ENCODE measurements around the gene WIF1.

WIF1 gene

DNA sequence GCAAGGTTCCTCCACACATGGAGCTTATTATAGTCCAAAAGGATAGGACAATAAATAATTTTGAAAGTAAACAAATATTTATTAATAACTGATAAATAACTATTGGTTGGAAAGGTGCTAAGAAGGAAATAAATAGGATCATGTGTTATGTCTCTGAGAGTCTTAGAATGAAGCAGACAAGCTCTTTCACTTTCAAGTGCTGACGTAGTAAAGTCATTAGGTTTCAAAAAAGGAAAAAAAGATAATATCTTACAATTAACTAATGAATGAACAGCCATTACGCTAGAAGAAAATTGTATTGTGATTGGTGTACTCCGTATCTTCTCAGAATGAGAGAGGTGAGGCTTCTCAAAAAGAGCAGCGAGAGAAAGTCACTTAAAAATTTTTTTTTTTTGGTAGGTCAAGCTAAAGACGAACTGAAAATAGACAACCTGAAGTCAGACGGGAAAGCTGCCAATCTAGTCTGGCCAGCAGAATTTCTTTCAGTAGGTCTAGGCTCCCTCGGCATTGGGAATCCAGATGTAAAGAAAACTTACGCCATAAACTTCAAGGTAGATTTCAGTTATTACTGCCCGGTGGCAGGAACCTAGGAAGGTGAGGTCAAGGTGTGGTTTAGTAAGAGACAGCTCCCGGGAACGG, 47.7 kb upstream of the WIF1 start:
- H3K79me1 ChIP-seq (ENCODE audit: low read depth, low read length) = no peaks in the 10 kb centered on the region
- H2BK15ac ChIP-seq (ENCODE audit: low read length) = no peak overlapping the region
- H2BK5ac ChIP-seq (ENCODE audit: low read length) = no peak overlapping the region
- H2AFZ ChIP-seq (ENCODE audit: low read length) = peak overlapping the region; percentile 96
- peak overlapping the region; percentile 83 to 95 for H3K4me3 ChIP-seq (ENCODE audit: low read length in 2 of 2)
- no peak overlapping the region for H3K9ac ChIP-seq (ENCODE audit: low read depth, low read length, poor library complexity)
- H4K8ac ChIP-seq (ENCODE audit: low read depth, low read length) = no peak overlapping the region
- H2BK12ac ChIP-seq (ENCODE audit: low read length) = no peak overlapping the region
- no peak overlapping the region for H3K27ac ChIP-seq (replicated peaks; ENCODE audit: low read length)
- H3K27me3 ChIP-seq (ENCODE audit: control insufficient read depth in 3 of 3, insufficient read depth in 3 of 3, low read depth in 1 of 3, low read length in 3 of 3) = peaks cover 0 to 8% (median 2%) of the 10 kb centered on the region in 3 experiments
- H3K36me3 ChIP-seq (replicated peaks in 1 of 2; ENCODE audit: control insufficient read depth in 2 of 2, insufficient read depth in 2 of 2, low read length in 2 of 2) = peaks cover 0 to 31% of the 10 kb centered on the region in 2 donors
- WGBS, 2 donors (ENCODE audit: extremely low coverage in 2 of 2, insufficient read length in 2 of 2, insufficient replicate concordance in 1 of 2) = no CpG with 5 or more reads among the region's 11 CpGs
- H3K4me2 ChIP-seq (ENCODE audit: insufficient read depth, low read length, poor library complexity, severe bottlenecking) = peak overlapping the region; percentile 97
- no peak overlapping the region for H3K4ac ChIP-seq (ENCODE audit: low read length)
- H3K9me3 ChIP-seq (replicated peaks in 1 of 2; ENCODE audit: control insufficient read depth in 2 of 2, insufficient read depth in 1 of 2, low read depth in 1 of 2, low read length in 2 of 2) = no peaks in the 10 kb centered on the region
- no peak overlapping the region for H2BK120ac ChIP-seq (ENCODE audit: low read depth, low read length)
- H3K14ac ChIP-seq (ENCODE audit: low read length) = no peak overlapping the region
- H2AK5ac ChIP-seq (ENCODE audit: low read depth, low read length) = no peak overlapping the region
- no peak overlapping the region for H4K91ac ChIP-seq (ENCODE audit: low read depth, low read length, poor library complexity)
- no peak overlapping the region for H3K18ac ChIP-seq (ENCODE audit: low read length)
- peak overlapping the region; percentile 87 for H3K23ac ChIP-seq (ENCODE audit: low read depth, low read length, poor library complexity)
- H3K4me1 ChIP-seq (ENCODE audit: control insufficient read depth in 2 of 2, insufficient read depth in 1 of 2, low read depth in 1 of 2, low read length in 2 of 2) = peaks cover 5 to 16% of the 10 kb centered on the region in 2 donors
- DNase-seq (ENCODE audit: low spot score) = peak; percentile 4

DNA sequence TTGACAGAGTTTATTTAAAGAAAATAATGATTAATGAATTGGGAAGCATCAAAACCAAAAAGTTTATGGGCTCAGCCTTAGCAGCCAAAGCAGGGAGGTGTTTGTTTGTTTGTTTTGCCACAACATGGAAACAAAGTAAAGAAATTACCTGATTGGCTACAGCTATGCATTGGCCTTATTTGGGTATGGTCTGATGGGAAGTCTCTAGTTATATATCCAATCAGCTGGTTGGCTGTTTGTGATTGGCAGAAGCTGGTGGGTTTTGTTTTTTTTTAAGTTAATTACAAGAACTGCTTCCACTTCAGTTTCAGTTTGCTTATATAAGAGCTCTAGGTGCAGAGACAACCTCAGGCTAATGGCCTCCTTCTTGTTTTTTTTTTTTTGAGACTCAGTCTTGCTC, 43.7 kb upstream of the WIF1 start:
- Histone ChIP-seq H3K23ac (ENCODE audit: low read depth, low read length, poor library complexity) (no peak overlapping the region), H3K36me3 (replicated peaks in 1 of 2; ENCODE audit: control insufficient read depth in 2 of 2, insufficient read depth in 2 of 2, low read length in 2 of 2) (no peaks in the 10 kb centered on the region), H3K27ac (replicated peaks; ENCODE audit: low read length) (no peak overlapping the region), H4K8ac (ENCODE audit: low read depth, low read length) (no peak overlapping the region), H2BK12ac (ENCODE audit: low read length) (no peak overlapping the region), H3K4ac (ENCODE audit: low read length) (no peak overlapping the region), H3K18ac (ENCODE audit: low read length) (no peak overlapping the region), H2AFZ (ENCODE audit: low read length) (no peak overlapping the region), H3K4me2 (ENCODE audit: insufficient read depth, low read length, poor library complexity, severe bottlenecking) (no peak overlapping the region), H3K27me3 (ENCODE audit: control insufficient read depth in 3 of 3, insufficient read depth in 3 of 3, low read depth in 1 of 3, low read length in 3 of 3) (peaks cover 0 to 26% (median 3%) of the 10 kb centered on the region in 3 experiments), H3K14ac (ENCODE audit: low read length) (no peak overlapping the region), H3K4me1 (ENCODE audit: control insufficient read depth in 2 of 2, insufficient read depth in 1 of 2, low read depth in 1 of 2, low read length in 2 of 2) (peaks cover 2 to 5% of the 10 kb centered on the region in 2 donors), H3K4me3 (ENCODE audit: low read length in 2 of 2) (no peak overlapping the region), H2BK15ac (ENCODE audit: low read length) (no peak overlapping the region), H3K9me3 (replicated peaks in 1 of 2; ENCODE audit: control insufficient read depth in 2 of 2, insufficient read depth in 1 of 2, low read depth in 1 of 2, low read length in 2 of 2) (no peaks in the 10 kb centered on the region), H4K91ac (ENCODE audit: low read depth, low read length, poor library complexity) (no peak overlapping the region), H3K9ac (ENCODE audit: low read depth, low read length, poor library complexity) (no peak overlapping the region), H2BK5ac (ENCODE audit: low read length) (no peak overlapping the region), H3K79me1 (ENCODE audit: low read depth, low read length) (no peaks in the 10 kb centered on the region), H2BK120ac (ENCODE audit: low read depth, low read length) (no peak overlapping the region), H2AK5ac (ENCODE audit: low read depth, low read length) (no peak overlapping the region)
- no peak for DNase-seq (ENCODE audit: low spot score)

DNA sequence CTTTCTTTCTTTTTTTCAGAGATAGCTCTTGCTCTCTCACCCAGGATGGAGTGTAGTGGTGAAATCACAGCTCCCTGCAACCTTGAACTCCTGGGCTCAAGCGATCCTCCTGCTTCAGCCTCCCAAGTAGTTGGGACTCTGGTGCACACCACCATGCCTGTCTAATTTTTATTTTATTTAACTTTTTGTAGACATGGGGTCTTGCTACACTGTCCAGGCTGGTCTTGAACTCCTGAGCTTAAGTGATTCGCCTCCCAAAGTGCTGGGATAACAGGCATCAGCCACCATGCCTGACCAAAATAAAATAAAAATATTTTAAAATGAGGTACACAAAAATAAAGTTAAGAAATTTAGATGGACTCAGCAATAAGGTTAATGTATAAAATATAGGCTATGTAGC, 43.1 kb upstream of the WIF1 start:
- WGBS, 2 donors (ENCODE audit: extremely low coverage in 2 of 2, insufficient read length in 2 of 2, insufficient replicate concordance in 1 of 2) = no CpG with 5 or more reads among the region's 2 CpGs
- H3K27me3 ChIP-seq (ENCODE audit: control insufficient read depth in 3 of 3, insufficient read depth in 3 of 3, low read depth in 1 of 3, low read length in 3 of 3) = peaks cover 0 to 28% (median 3%) of the 10 kb centered on the region in 3 experiments
- H2BK5ac ChIP-seq (ENCODE audit: low read length) = no peak overlapping the region
- no peak overlapping the region for H2BK15ac ChIP-seq (ENCODE audit: low read length)
- H3K79me1 ChIP-seq (ENCODE audit: low read depth, low read length) = no peaks in the 10 kb centered on the region
- H3K4me2 ChIP-seq (ENCODE audit: insufficient read depth, low read length, poor library complexity, severe bottlenecking) = no peak overlapping the region
- no peaks in the 10 kb centered on the region for H3K36me3 ChIP-seq (replicated peaks in 1 of 2; ENCODE audit: control insufficient read depth in 2 of 2, insufficient read depth in 2 of 2, low read length in 2 of 2)
- H3K18ac ChIP-seq (ENCODE audit: low read length) = no peak overlapping the region
- H3K23ac ChIP-seq (ENCODE audit: low read depth, low read length, poor library complexity) = no peak overlapping the region
- H3K9ac ChIP-seq (ENCODE audit: low read depth, low read length, poor library complexity) = no peak overlapping the region
- H3K4me1 ChIP-seq (ENCODE audit: control insufficient read depth in 2 of 2, insufficient read depth in 1 of 2, low read depth in 1 of 2, low read length in 2 of 2) = peaks cover 2 to 5% of the 10 kb centered on the region in 2 donors
- no peak overlapping the region for H2BK120ac ChIP-seq (ENCODE audit: low read depth, low read length)
- H2AFZ ChIP-seq (ENCODE audit: low read length) = no peak overlapping the region
- no peaks in the 10 kb centered on the region for H3K9me3 ChIP-seq (replicated peaks in 1 of 2; ENCODE audit: control insufficient read depth in 2 of 2, insufficient read depth in 1 of 2, low read depth in 1 of 2, low read length in 2 of 2)
- no peak overlapping the region for H4K8ac ChIP-seq (ENCODE audit: low read depth, low read length)
- no peak for DNase-seq (ENCODE audit: low spot score)
- no peak overlapping the region for H3K14ac ChIP-seq (ENCODE audit: low read length)
- no peak overlapping the region for H3K27ac ChIP-seq (replicated peaks; ENCODE audit: low read length)
- H3K4ac ChIP-seq (ENCODE audit: low read length) = no peak overlapping the region
- no peak overlapping the region for H3K4me3 ChIP-seq (ENCODE audit: low read length in 2 of 2)
- no peak overlapping the region for H2BK12ac ChIP-seq (ENCODE audit: low read length)
- H4K91ac ChIP-seq (ENCODE audit: low read depth, low read length, poor library complexity) = no peak overlapping the region
- no peak overlapping the region for H2AK5ac ChIP-seq (ENCODE audit: low read depth, low read length)

DNA sequence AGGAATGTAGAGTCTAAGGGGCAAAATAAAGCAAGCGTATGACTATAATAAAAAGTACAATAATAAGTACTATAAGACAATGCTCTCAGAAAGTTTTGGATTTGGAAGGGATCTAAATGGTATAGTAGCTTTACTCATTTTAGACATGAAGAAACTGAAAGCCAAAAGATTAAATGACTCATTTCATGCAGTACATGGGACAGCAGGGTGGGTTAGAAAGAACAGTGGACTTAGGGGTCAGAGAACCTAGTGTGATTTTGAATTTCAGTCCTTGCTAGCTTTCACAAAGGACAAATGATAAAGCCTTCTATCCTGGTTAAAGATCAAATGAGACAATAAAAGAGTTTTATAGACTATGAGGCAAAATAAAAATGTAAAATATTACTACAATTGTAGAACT, 41.5 kb upstream of the WIF1 start:
- Histone ChIP-seq H3K36me3 (replicated peaks in 1 of 2; ENCODE audit: control insufficient read depth in 2 of 2, insufficient read depth in 2 of 2, low read length in 2 of 2) (no peaks in the 10 kb centered on the region), H3K27ac (replicated peaks; ENCODE audit: low read length) (no peak overlapping the region), H2BK5ac (ENCODE audit: low read length) (no peak overlapping the region), H4K8ac (ENCODE audit: low read depth, low read length) (no peak overlapping the region), H3K4me2 (ENCODE audit: insufficient read depth, low read length, poor library complexity, severe bottlenecking) (no peak overlapping the region), H3K27me3 (ENCODE audit: control insufficient read depth in 3 of 3, insufficient read depth in 3 of 3, low read depth in 1 of 3, low read length in 3 of 3) (peaks cover 0 to 32% (median 0%) of the 10 kb centered on the region in 3 experiments), H3K4me3 (ENCODE audit: low read length in 2 of 2) (no peak overlapping the region), H3K9me3 (replicated peaks in 1 of 2; ENCODE audit: control insufficient read depth in 2 of 2, insufficient read depth in 1 of 2, low read depth in 1 of 2, low read length in 2 of 2) (no peaks in the 10 kb centered on the region), H2BK12ac (ENCODE audit: low read length) (no peak overlapping the region), H4K91ac (ENCODE audit: low read depth, low read length, poor library complexity) (no peak overlapping the region), H3K14ac (ENCODE audit: low read length) (no peak overlapping the region), H3K4ac (ENCODE audit: low read length) (no peak overlapping the region), H2BK15ac (ENCODE audit: low read length) (no peak overlapping the region), H2AFZ (ENCODE audit: low read length) (no peak overlapping the region), H3K4me1 (ENCODE audit: control insufficient read depth in 2 of 2, insufficient read depth in 1 of 2, low read depth in 1 of 2, low read length in 2 of 2) (peaks cover 2% of the 10 kb centered on the region in 2 donors), H2AK5ac (ENCODE audit: low read depth, low read length) (no peak overlapping the region), H2BK120ac (ENCODE audit: low read depth, low read length) (no peak overlapping the region), H3K79me1 (ENCODE audit: low read depth, low read length) (no peaks in the 10 kb centered on the region), H3K23ac (ENCODE audit: low read depth, low read length, poor library complexity) (no peak overlapping the region), H3K9ac (ENCODE audit: low read depth, low read length, poor library complexity) (no peak overlapping the region), H3K18ac (ENCODE audit: low read length) (no peak overlapping the region)
- no CpG with 5 or more reads among the region's 1 CpG for WGBS, 2 donors (ENCODE audit: extremely low coverage in 2 of 2, insufficient read length in 2 of 2, insufficient replicate concordance in 1 of 2)
- DNase-seq (ENCODE audit: low spot score) = no peak

Measured in neuronal stem cell (in vitro differentiated cells).